Stimulated activated CD4-positive, alpha-beta T cell treated with anti-CD3 and anti-CD28 coated beads, Interleukin-4, amount 100 ng/mL, for 48 hours (primary cell): ENCODE data around the gene NTMT1.
A peak's percentile ranks its signal among the peaks of the same experiment; 100 is the strongest.

ENCODE experiments used
- DNase-seq, 2 donors: peaks; one replicate each; pipeline ENCODE4 v3.0.0-alpha.2; 2020; ENCODE audit warnings: low read depth in 2 of 2

The NTMT1 gene

GRCh38 chr9:129597355-129598088 is 28.4 kb upstream of the NTMT1 start:
- no peak for DNase-seq

GRCh38 chr9:129598089-129598596 is 27.8 kb upstream of the NTMT1 start:
- DNase-seq = no peak

GRCh38 chr9:129601082-129601674 is 24.8 kb upstream of the NTMT1 start:
- DNase-seq = no peak

- DNase-seq = no peak
These were observed 23.2 kb upstream of the NTMT1 start for GRCh38 chr9:129602598-129603415.

- no peak for DNase-seq
These were observed 21.8 kb upstream of the NTMT1 start for GRCh38 chr9:129604056-129604765.

GRCh38 chr9:129604766-129605163 is 21.2 kb upstream of the NTMT1 start:
- no peak for DNase-seq

GRCh38 chr9:129606161-129607026 is 19.6 kb upstream of the NTMT1 start:
- no peak for DNase-seq

GRCh38 chr9:129607027-129607387 is 19.0 kb upstream of the NTMT1 start:
- DNase-seq = no peak

- DNase-seq = no peak
These were observed 17.1 kb upstream of the NTMT1 start for GRCh38 chr9:129608561-129609481.

- DNase-seq = no peak
These were observed 16.3 kb upstream of the NTMT1 start for GRCh38 chr9:129609486-129610212.

GRCh38 chr9:129610213-129610472 is 15.8 kb upstream of the NTMT1 start:
- DNase-seq = no peak

- DNase-seq = peak; percentile 65 to 69
These were observed 15.3 kb upstream of the NTMT1 start for GRCh38 chr9:129610473-129611306.

GRCh38 chr9:129611307-129611800 is 14.6 kb upstream of the NTMT1 start:
- no peak for DNase-seq

GRCh38 chr9:129612123-129612522 is 13.8 kb upstream of the NTMT1 start:
- DNase-seq = no peak

- DNase-seq = no peak
These were observed 13.0 kb upstream of the NTMT1 start for GRCh38 chr9:129612815-129613519.

- DNase-seq = no peak
These were observed 12.3 kb upstream of the NTMT1 start for GRCh38 chr9:129613520-129614175.

GRCh38 chr9:129614932-129615331 is 11.0 kb upstream of the NTMT1 start:
- no peak for DNase-seq
